Activated T-helper 1 cell treated with Interleukin-2 at 50 U/mL for 16 hours (primary cell): ENCODE data around the gene TMEM200C.
"Not testable (repeated sequence)": the region's sequence is repeated elsewhere in the genome, so short reads cannot be mapped to it uniquely, and the experiment has no call there.

Experiments used
- DNase-seq: peaks from one replicate; pipeline ENCODE4 v3.0.0-alpha.2; 2020; ENCODE audit warnings: low read depth

Gene TMEM200C

GRCh38 chr18:5891854-5892215 lies 3.5 kb downstream of the TMEM200C start:
- no peak for DNase-seq

- DNase-seq: no peak
These were observed 4.0 kb downstream of the TMEM200C start for GRCh38 chr18:5891184-5891853.

- DNase-seq: peak; percentile 10
These were observed 4.8 kb downstream of the TMEM200C start for GRCh38 chr18:5890331-5891183.

GRCh38 chr18:5885361-5885760 lies 10.0 kb downstream of the TMEM200C start:
- DNase-seq: no peak

GRCh38 chr18:5884375-5884774 lies 10.9 kb downstream of the TMEM200C start:
- no peak for DNase-seq

- no peak for DNase-seq
These were observed 15.8 kb downstream of the TMEM200C start for GRCh38 chr18:5879479-5879882.

- DNase-seq: no peak
These were observed 18.4 kb downstream of the TMEM200C start for GRCh38 chr18:5876891-5877290.

- DNase-seq: no peak
These were observed 21.0 kb downstream of the TMEM200C start for GRCh38 chr18:5874336-5874735.

GRCh38 chr18:5872886-5873285 lies 22.4 kb downstream of the TMEM200C start:
- no peak for DNase-seq

GRCh38 chr18:5871426-5871825 lies 23.9 kb downstream of the TMEM200C start:
- no peak for DNase-seq

GRCh38 chr18:5868218-5868854 lies 27.0 kb downstream of the TMEM200C start:
- no peak for DNase-seq

GRCh38 chr18:5865521-5865920 lies 29.8 kb downstream of the TMEM200C start:
- DNase-seq: no peak

GRCh38 chr18:5862127-5862526 lies 33.2 kb downstream of the TMEM200C start:
- not testable (repeated sequence) for DNase-seq

GRCh38 chr18:5857180-5857579 lies 38.1 kb downstream of the TMEM200C start:
- no peak for DNase-seq

- DNase-seq: no peak
These were observed 42.1 kb downstream of the TMEM200C start for GRCh38 chr18:5853253-5853652.

GRCh38 chr18:5851998-5852397 lies 43.3 kb downstream of the TMEM200C start:
- no peak for DNase-seq

GRCh38 chr18:5842653-5843052 lies 52.7 kb downstream of the TMEM200C start:
- DNase-seq: no peak

GRCh38 chr18:5841518-5841917 lies 53.8 kb downstream of the TMEM200C start:
- DNase-seq: no peak

- no peak for DNase-seq
These were observed 54.8 kb downstream of the TMEM200C start for GRCh38 chr18:5840547-5840946.

GRCh38 chr18:5840025-5840424 lies 55.3 kb downstream of the TMEM200C start:
- DNase-seq: no peak

GRCh38 chr18:5839102-5839501 lies 56.2 kb downstream of the TMEM200C start:
- DNase-seq: no peak
